Neutrophil (primary cell): ENCODE measurements around the gene CARD19.

Experiments
- H3K27ac ChIP-seq: fragments of 200-600 bp; sonication (generic); 2 replicates; pipeline ENCODE4 v1.5.1; 2016; ENCODE audit warnings: mild to moderate bottlenecking, moderate library complexity
- H3K27me3 ChIP-seq: fragments of 200-600 bp; sonication (generic); 2 replicates; pipeline ENCODE4 v1.6.0; 2016; ENCODE audit warnings: mild to moderate bottlenecking
- H3K36me3 ChIP-seq: fragments of 200-600 bp; sonication (generic); 2 replicates; pipeline ENCODE4 v1.5.1; 2017
- H3K4me1 ChIP-seq, 2 experiments: fragments of 200-600 bp in 1 of 2; sonication (generic) in 1 of 2; 1 replicate in 1 of 2; 2 replicates in 1 of 2; pipeline versions ENCODE4 v1.5.1 to v1.6.1; 2013 to 2016; ENCODE audit warnings: low read depth in 1 of 2, low read length in 1 of 2, mild to moderate bottlenecking in 1 of 2, moderate library complexity in 1 of 2; ENCODE audit not compliant: control insufficient read depth in 1 of 2, insufficient read depth in 1 of 2
- H3K4me3 ChIP-seq, 2 experiments: fragments of 200-600 bp in 1 of 2; sonication (generic) in 1 of 2; 1 replicate in 1 of 2; 2 replicates in 1 of 2; pipeline ENCODE4 v1.5.1; 2013 to 2016; ENCODE audit warnings: low read depth in 1 of 2, low read length in 1 of 2, mild to moderate bottlenecking in 1 of 2, moderate library complexity in 1 of 2
- H3K9me3 ChIP-seq: fragments of 200-600 bp; sonication (generic); 2 replicates; pipeline ENCODE4 v1.5.1; 2016
- CTCF ChIP-seq: fragments of 200-600 bp; sonication (generic); IDR thresholded peaks from 2 replicates; pipeline ENCODE4 v1.5.1; 2016; ENCODE audit warnings: antibody characterized with exemption

The CARD19 gene

DNA sequence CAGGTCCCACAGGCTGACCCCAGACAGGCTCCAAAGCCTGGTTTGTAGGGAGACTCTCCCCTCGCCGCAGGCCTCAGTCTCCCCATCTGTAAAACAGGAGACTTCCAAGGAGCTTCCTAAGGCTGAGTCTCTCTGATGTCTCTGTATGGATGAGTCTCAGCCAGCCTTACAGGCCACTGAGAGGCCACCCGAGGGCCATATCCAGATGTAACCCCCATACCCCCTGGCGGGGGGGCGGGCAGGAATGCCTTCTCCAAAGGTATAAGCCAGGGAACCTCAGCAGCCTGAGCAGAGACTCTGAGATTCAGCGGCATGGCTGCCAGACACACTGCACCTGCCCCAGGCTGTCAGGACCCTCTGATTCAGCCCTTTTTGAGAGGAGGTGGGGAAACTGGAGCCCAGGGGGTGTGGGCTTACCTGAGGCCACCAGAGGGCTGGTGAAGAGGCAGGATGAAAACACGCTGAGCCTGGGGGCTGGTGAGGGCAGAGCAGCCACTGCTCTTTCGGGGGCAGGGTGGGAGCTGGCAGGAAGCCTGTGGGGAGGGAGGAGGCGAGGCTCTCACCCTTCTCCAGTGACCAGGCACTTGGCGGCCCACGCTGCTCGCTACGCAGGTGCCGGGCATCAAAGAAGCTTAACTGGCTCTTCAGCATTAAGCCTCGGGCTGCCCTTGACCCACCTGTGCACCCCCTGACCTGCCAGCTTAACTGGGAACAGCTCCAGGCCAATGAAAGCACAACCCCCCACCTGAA is 43.1 kb upstream of the CARD19 start:
- H3K27me3 ChIP-seq: no peaks in the 10 kb centered on the region
- H3K4me3 ChIP-seq: no peak overlapping the region
- no peaks in the 10 kb centered on the region for H3K36me3 ChIP-seq
- peak overlapping the region; percentile 73 for H3K27ac ChIP-seq
- H3K9me3 ChIP-seq: no peaks in the 10 kb centered on the region
- H3K4me1 ChIP-seq: peaks cover 66 to 81% of the 10 kb centered on the region in 2 experiments
- TF ChIP-seq CTCF: no peak

GRCh38 chr9:93053781-93054331 is 42.2 kb upstream of the CARD19 start:
- Histone ChIP-seq H3K27ac (peak overlapping the region; percentile 73), H3K36me3 (no peaks in the 10 kb centered on the region), H3K27me3 (no peaks in the 10 kb centered on the region), H3K4me1 (peaks cover 68 to 77% of the 10 kb centered on the region in 2 experiments), H3K9me3 (no peaks in the 10 kb centered on the region), H3K4me3 (no peak overlapping the region)
- no peak for TF ChIP-seq CTCF

DNA sequence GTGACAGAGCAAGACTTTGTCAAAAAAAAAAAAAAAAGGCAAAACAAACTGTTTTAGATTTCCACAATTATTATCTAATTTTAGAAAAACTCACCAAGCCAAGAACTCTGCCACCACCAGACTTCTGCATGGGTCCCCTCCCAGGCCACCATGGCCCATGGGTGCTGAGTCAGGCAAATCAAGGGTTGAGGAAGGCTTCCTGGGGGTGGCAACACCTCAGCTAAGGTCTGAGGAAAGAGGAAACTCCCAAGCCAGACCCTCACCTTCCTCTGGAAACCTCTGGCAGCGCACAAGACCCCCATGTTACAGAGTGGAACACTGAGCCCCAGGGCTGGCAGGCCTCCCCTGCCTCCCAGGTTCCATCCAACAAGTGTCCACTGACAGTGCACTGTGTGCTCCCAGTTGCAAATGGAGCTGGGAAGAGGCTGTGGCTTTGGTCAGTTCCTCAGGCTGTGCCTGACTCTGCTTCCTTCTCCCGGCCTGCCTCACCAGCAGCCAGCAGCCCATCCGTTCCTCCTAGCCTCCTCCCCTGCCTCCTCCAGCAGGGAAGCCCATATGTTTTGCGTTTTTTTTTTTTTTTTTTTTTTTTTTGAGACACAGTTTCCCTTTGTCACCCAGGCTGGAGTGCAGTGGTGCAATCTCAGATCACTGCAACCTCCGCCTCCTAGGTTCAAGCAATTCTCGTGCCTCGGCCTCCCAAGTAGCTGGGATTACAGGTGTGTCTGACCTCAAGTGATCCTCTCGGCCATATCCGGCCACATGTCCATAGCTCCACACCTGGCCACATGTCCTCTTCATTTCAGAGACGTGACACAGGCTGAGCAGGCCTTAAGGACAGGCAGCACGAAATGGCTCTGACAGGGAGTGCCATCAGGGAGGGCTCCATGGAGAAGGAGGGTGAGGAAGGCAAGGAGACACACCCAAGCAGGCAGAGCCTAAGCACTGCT is 41.0 kb upstream of the CARD19 start:
- Histone ChIP-seq H3K9me3 (no peaks in the 10 kb centered on the region), H3K4me1 (peaks cover 69 to 74% of the 10 kb centered on the region in 2 experiments), H3K4me3 (no peak overlapping the region), H3K36me3 (no peaks in the 10 kb centered on the region), H3K27me3 (no peaks in the 10 kb centered on the region), H3K27ac (peak overlapping the region; percentile 73)
- no peak for TF ChIP-seq CTCF

DNA sequence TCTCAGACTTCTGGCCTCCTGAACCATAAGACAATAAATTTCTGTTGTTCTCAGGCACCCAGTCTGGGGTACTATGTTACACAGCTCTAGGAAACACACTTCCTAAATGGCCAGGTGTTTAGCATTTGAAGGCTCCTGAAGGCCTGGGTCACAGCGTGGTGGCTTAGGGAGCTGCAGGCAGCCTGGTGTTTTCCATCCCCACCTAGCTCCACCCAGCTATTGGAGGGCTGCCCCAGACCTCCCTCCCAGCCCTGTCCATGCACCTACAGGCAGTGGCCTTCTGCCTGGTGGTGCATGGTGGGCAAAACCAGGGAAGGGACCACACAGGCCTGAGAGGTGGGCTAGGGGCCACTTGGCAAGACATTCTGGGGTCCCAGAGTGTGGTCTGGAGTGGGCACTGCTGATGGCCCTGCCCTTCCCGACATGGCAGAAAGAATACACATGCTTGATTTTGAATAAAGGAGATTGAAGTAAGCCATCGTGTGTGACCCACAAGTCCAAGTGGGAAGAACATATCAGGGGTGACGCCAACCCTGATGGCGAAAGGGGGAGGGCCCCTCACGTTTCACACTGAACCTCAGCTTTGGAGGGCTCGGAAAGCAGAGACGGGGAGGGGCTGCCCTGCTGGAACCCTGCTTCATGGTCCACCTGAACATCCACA is 38.8 kb upstream of the CARD19 start:
- Histone ChIP-seq H3K27me3 (no peaks in the 10 kb centered on the region), H3K27ac (peak overlapping the region; percentile 93), H3K36me3 (no peaks in the 10 kb centered on the region), H3K4me1 (peaks cover 89 to 90% of the 10 kb centered on the region in 2 experiments), H3K9me3 (no peaks in the 10 kb centered on the region), H3K4me3 (no peak overlapping the region)
- TF ChIP-seq CTCF: no peak

- TF ChIP-seq CTCF: no peak
- Histone ChIP-seq H3K36me3 (no peaks in the 10 kb centered on the region), H3K4me1 (peaks cover 89 to 97% of the 10 kb centered on the region in 2 experiments), H3K27ac (peak overlapping the region; percentile 93), H3K27me3 (no peaks in the 10 kb centered on the region), H3K4me3 (peak overlapping the region; percentile 83 to 86), H3K9me3 (no peaks in the 10 kb centered on the region)
Observed at GRCh38 chr9:93057703-93058354, 38.2 kb upstream of the CARD19 start.
